ENCODE measurements around the gene TTC17.

The TTC17 gene

GRCh38 chr11:43521471-43521870 lies 162.8 kb downstream of the TTC17 start:
- in situ Hi-C loops (cut with HindIII; ENCODE audit: low sequenced_read_pairs) = no loop called here

- in situ Hi-C loops (cut with HindIII; ENCODE audit: low sequenced_read_pairs) = no loop called here
Measured at GRCh38 chr11:43523632-43524031, 164.9 kb downstream of the TTC17 start.

- in situ Hi-C loops (cut with HindIII; ENCODE audit: low sequenced_read_pairs) = no loop called here
Measured at GRCh38 chr11:43532041-43532440, 173.3 kb downstream of the TTC17 start.

GRCh38 chr11:43537833-43538615 lies 179.3 kb downstream of the TTC17 start:
- in situ Hi-C loops (cut with HindIII; ENCODE audit: low sequenced_read_pairs) = no loop called here

DNA sequence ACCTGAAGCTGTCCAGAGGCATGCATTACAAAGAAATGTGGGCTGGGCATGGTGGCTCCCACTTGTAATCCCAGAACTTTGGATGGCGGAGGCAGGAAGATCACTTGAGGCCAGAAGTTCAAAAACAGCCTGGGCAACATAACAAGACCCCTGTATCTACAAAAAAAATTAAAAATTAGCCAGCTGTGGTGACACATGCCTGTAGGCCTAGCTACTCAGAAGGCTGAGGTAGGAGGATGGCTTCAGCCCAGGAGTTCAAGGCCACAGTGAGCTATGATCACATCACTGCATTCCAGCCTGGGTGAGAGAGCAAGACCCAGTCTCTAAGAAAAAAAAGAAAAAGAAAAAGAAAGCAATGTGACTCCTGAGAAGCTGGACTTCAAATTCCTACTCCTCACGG lies 183.3 kb downstream of the TTC17 start:
- in situ Hi-C loops (cut with HindIII; ENCODE audit: low sequenced_read_pairs) = no loop called here

GRCh38 chr11:43542750-43543712 lies 184.3 kb downstream of the TTC17 start:
- in situ Hi-C loops (cut with HindIII; ENCODE audit: low sequenced_read_pairs) = no loop called here
